MM.1S (cell line): Measurements from ENCODE around the gene UCN2.

Source experiments
- EZH2 ChIP-seq: fragments of 300-600 bp; sonication (generic); optimal IDR thresholded peaks from 2 replicates; pipeline ENCODE3; 2017; ENCODE audit warnings: low read depth, mild to moderate bottlenecking, antibody characterized with exemption, low read length, mixed read lengths
- TF ChIP-seq, protein P1 (sequence below): fragments of 300-600 bp; sonication (generic); IDR thresholded peaks from 2 replicates; pipeline ENCODE4 v1.5.1; 2016; ENCODE audit warnings: antibody characterized with exemption, low read length, mixed read lengths

DNA sequence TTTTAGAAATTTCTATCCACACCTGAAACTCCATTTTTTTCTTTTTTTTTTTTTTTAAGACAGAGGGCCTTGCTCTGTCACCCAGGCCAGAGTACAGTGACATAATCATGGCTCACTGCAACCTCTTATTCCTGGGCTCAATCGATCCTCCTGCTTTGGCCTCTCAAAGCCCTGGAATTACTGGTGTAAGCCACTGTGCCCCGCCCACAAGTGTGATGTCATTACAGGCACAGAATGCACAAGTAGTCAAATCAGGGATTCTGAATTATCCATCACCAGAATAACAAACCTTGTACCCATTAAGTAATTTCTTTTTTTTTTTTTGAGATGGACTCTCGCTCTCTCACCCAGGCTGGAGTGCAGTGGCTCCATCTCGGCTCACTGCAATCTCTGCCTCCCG is 43.9 kb upstream of the UCN2 start:
- TF ChIP-seq EZH2 = no peak
- TF ChIP-seq, protein P1, sequence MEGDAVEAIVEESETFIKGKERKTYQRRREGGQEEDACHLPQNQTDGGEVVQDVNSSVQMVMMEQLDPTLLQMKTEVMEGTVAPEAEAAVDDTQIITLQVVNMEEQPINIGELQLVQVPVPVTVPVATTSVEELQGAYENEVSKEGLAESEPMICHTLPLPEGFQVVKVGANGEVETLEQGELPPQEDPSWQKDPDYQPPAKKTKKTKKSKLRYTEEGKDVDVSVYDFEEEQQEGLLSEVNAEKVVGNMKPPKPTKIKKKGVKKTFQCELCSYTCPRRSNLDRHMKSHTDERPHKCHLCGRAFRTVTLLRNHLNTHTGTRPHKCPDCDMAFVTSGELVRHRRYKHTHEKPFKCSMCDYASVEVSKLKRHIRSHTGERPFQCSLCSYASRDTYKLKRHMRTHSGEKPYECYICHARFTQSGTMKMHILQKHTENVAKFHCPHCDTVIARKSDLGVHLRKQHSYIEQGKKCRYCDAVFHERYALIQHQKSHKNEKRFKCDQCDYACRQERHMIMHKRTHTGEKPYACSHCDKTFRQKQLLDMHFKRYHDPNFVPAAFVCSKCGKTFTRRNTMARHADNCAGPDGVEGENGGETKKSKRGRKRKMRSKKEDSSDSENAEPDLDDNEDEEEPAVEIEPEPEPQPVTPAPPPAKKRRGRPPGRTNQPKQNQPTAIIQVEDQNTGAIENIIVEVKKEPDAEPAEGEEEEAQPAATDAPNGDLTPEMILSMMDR = no peak
